A673 (cell line): Measurements from ENCODE around the gene THADA.

Experiments used
- EZH2 ChIP-seq: fragments of 200-600 bp; sonication (generic); IDR thresholded peaks from 2 replicates; pipeline ENCODE4 v1.6.1; 2017; ENCODE audit warnings: borderline replicate concordance, low read depth, mild to moderate bottlenecking, mixed read lengths, antibody characterized with exemption, low read length; ENCODE audit not compliant: poor library complexity, severe bottlenecking
- TF ChIP-seq, protein P1 (sequence below): fragments of 300-800, 200-600 bp; sonication (generic); conservative IDR thresholded peaks from 2 replicates; pipeline ENCODE4 v1.5.1; 2017; ENCODE audit warnings: low read depth, mild to moderate bottlenecking, antibody characterized with exemption, low read length, moderate library complexity, mixed read lengths

DNA sequence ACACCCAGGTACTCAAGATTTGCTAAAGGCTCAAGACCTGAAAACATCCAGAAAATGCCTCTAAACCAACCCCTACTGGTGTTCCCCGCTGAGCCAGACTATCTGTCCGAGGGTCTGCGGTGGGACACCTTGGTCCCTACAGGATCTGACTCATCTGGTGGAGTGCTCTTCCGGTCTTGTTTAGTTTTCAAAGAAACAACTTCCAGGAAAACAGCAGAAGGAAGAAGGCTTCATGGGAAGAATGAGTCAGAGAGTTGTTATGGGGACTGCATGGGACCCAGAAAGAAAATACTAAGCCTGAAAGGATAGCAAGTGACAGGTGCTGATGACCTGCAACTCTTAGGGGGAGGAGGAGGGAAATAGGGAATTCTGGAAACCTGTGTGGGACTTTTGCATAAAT, 410.7 kb downstream of the THADA start:
- TF ChIP-seq EZH2, result no peak
- TF ChIP-seq, protein P1, sequence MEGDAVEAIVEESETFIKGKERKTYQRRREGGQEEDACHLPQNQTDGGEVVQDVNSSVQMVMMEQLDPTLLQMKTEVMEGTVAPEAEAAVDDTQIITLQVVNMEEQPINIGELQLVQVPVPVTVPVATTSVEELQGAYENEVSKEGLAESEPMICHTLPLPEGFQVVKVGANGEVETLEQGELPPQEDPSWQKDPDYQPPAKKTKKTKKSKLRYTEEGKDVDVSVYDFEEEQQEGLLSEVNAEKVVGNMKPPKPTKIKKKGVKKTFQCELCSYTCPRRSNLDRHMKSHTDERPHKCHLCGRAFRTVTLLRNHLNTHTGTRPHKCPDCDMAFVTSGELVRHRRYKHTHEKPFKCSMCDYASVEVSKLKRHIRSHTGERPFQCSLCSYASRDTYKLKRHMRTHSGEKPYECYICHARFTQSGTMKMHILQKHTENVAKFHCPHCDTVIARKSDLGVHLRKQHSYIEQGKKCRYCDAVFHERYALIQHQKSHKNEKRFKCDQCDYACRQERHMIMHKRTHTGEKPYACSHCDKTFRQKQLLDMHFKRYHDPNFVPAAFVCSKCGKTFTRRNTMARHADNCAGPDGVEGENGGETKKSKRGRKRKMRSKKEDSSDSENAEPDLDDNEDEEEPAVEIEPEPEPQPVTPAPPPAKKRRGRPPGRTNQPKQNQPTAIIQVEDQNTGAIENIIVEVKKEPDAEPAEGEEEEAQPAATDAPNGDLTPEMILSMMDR, result no peak
